A549 (cell line): ENCODE results near the gene LTB.

Experiments used
- CEBPB ChIP-seq, 2 experiments: fragments of >200 bp in 1 of 2; sonication (Bioruptor Twin) in 1 of 2; formaldehyde crosslinking in 1 of 2; IDR thresholded peaks; 2 replicates each; pipeline ENCODE4 v1.6.1; 2012 to 2016
- ESRRA ChIP-seq: fragments of 150-350 bp; IDR thresholded peaks from 2 replicates; pipeline ENCODE4 v1.6.1; 2014; ENCODE audit warnings: mild to moderate bottlenecking, low read length, borderline replicate concordance

GRCh38 chr6:31531771-31532643 lies 50.2 kb downstream of the LTB start:
- TF ChIP-seq CEBPB (IDR thresholded peaks at IDR 0.05) (no peak), ESRRA (no peak)
